AG09319 (cell line): ENCODE data around the gene PTPN21.

Experiments
- DNase-seq: peaks from one replicate; pipeline ENCODE4 v3.0.0-alpha.2; 2010; ENCODE audit warnings: low read depth; ENCODE audit errors: extremely low read depth
- CTCF ChIP-seq: IDR thresholded peaks from 2 replicates; pipeline ENCODE4 v1.5.1; 2011; ENCODE audit warnings: low read depth, mild to moderate bottlenecking, inconsistent platforms, low read length, moderate library complexity

Gene PTPN21

GRCh38 chr14:88492272-88493089 is 62.3 kb downstream of the PTPN21 start:
- TF ChIP-seq CTCF, result peak; percentile 82
- peak; percentile 52 for DNase-seq

DNA sequence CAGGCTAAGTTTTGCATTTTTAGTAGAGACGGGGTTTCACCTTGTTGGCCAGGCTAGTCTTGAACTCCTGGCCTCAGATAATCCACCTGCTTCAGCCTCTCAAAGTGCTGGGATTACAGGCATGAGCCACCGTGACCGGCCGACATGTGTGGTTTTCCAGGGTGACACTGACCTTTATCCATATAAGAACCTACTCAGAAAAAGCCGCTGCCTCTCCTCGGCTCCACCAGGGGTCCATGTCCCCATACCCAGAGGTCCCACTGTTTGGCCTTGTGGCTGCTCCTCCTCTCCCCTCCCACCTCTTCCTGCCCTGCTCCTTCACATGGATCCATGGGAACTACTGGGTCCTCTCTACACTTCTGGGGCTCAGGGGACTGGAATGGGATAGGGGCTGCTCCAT is 64.6 kb downstream of the PTPN21 start:
- no peak for TF ChIP-seq CTCF
- DNase-seq, result no peak

DNA sequence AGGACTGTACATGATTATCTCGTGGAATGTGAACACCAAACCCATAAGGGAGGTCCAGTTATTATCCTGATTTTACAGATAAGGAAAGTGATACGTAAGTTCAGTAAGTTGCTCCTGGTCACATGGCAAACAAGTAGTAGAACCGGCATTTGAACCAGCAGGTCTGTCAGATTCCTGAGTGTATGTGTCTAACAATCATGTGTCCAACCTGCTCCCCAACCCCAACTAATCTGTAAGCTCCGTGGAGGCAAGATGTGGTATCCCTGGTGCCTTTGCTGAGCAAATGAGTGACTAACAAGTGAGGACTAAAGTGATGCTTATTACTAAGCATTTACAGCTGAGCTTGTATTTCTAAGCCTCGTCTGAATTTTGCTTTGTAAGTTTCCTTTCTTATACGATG is 65.9 kb downstream of the PTPN21 start:
- DNase-seq, result no peak
- no peak for TF ChIP-seq CTCF

DNA sequence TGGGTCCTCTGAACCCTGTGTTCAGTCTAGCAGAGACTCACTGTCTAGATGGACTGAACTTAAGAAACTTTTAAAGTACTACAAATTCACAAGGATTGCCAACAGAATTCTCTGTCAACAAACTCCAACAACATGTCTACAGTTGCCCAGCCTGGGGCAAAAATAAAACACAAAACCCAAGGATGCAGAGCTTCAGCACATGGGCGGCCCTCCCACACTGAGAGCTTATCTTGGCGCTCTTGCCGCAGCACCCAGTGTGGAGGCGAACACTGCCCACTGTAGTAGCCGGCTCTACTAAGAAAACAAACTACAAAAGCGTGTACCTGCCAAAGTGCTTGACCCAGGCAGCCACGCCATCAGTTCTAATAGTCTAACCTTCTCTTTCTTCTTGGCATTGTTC is 66.7 kb downstream of the PTPN21 start:
- no peak for DNase-seq
- TF ChIP-seq CTCF, result no peak

- no peak for TF ChIP-seq CTCF
- no peak for DNase-seq
Observed at GRCh38 chr14:88482524-88482923, 72.3 kb downstream of the PTPN21 start.

DNA sequence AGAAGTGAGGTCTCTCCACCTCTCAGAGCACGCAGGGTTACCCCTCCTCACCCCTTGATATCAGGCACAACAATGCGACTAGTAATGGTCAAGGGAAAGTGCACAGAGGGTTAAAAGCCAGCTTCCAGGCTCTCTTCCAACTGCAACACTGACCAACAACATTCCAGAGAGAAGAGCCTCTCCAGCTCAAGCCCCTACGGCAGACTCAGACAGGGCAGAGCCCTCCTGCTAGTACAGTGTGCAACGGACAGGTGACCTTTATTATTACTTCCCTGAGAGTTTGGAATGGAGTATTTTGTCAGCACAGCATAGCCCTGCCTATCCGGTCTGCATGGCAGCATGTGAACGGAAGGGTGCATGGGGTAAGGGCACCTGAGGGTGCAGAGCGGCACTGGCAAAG is 73.0 kb downstream of the PTPN21 start:
- TF ChIP-seq CTCF, result no peak
- no peak for DNase-seq

- DNase-seq, result no peak
- TF ChIP-seq CTCF, result no peak
Observed at GRCh38 chr14:88481059-88481458, 73.7 kb downstream of the PTPN21 start.
